ENCODE data around the gene EDEM2.

GRCh38 chr20:35093267-35093884 is 53.8 kb downstream of the EDEM2 start:
- TF ChIP-seq, protein P1, sequence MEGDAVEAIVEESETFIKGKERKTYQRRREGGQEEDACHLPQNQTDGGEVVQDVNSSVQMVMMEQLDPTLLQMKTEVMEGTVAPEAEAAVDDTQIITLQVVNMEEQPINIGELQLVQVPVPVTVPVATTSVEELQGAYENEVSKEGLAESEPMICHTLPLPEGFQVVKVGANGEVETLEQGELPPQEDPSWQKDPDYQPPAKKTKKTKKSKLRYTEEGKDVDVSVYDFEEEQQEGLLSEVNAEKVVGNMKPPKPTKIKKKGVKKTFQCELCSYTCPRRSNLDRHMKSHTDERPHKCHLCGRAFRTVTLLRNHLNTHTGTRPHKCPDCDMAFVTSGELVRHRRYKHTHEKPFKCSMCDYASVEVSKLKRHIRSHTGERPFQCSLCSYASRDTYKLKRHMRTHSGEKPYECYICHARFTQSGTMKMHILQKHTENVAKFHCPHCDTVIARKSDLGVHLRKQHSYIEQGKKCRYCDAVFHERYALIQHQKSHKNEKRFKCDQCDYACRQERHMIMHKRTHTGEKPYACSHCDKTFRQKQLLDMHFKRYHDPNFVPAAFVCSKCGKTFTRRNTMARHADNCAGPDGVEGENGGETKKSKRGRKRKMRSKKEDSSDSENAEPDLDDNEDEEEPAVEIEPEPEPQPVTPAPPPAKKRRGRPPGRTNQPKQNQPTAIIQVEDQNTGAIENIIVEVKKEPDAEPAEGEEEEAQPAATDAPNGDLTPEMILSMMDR (conservative IDR thresholded peaks at IDR 0.05; ENCODE audit: low read depth, low read length), result no peak
- no peak for TF ChIP-seq EZH2phosphoT487 (IDR thresholded peaks at IDR 0.05; ENCODE audit: borderline replicate concordance, low read length)

All from PC-3 (cell line).